Epidermal melanocyte (primary cell): ENCODE results near the gene ANXA2R.
"Not testable (repeated sequence)": the region's sequence is repeated elsewhere in the genome, so short reads cannot be mapped to it uniquely, and the experiment has no call there.

Experiments used
- DNase-seq: peaks from one replicate; pipeline ENCODE4 v3.0.0; 2011; ENCODE audit warnings: low spot score; ENCODE audit not compliant: insufficient read length

ANXA2R gene

GRCh38 chr5:43036409-43036808 is 3.7 kb downstream of the ANXA2R start:
- no peak for DNase-seq

- no peak for DNase-seq
These were observed 5.5 kb downstream of the ANXA2R start for GRCh38 chr5:43034591-43034968.

GRCh38 chr5:43033841-43034590 is 6.1 kb downstream of the ANXA2R start:
- DNase-seq: no peak

- DNase-seq: no peak
These were observed 12.9 kb downstream of the ANXA2R start for GRCh38 chr5:43027054-43027785.

GRCh38 chr5:43025184-43025950 is 14.8 kb downstream of the ANXA2R start:
- DNase-seq: not testable (repeated sequence)

GRCh38 chr5:43024217-43024616 is 15.9 kb downstream of the ANXA2R start:
- no peak for DNase-seq

- DNase-seq: no peak
These were observed 19.0 kb downstream of the ANXA2R start for GRCh38 chr5:43021151-43021550.

GRCh38 chr5:43020399-43020746 is 19.7 kb downstream of the ANXA2R start:
- no peak for DNase-seq

- DNase-seq: no peak
These were observed 20.3 kb downstream of the ANXA2R start for GRCh38 chr5:43019614-43020398.

- no peak for DNase-seq
These were observed 20.9 kb downstream of the ANXA2R start for GRCh38 chr5:43019291-43019613.

- DNase-seq: no peak
These were observed 22.7 kb downstream of the ANXA2R start for GRCh38 chr5:43017428-43017815.

- no peak for DNase-seq
These were observed 23.8 kb downstream of the ANXA2R start for GRCh38 chr5:43016217-43016779.

- no peak for DNase-seq
These were observed 25.6 kb downstream of the ANXA2R start for GRCh38 chr5:43014522-43014921.

- DNase-seq: no peak
These were observed 29.2 kb downstream of the ANXA2R start for GRCh38 chr5:43010935-43011315.

GRCh38 chr5:43008363-43009153 is 31.6 kb downstream of the ANXA2R start:
- DNase-seq: peak; percentile 43

- peak; percentile 44 for DNase-seq
These were observed 32.2 kb downstream of the ANXA2R start for GRCh38 chr5:43007911-43008362.

GRCh38 chr5:43007246-43007910 is 32.7 kb downstream of the ANXA2R start:
- DNase-seq: peak; percentile 66

- no peak for DNase-seq
These were observed 33.5 kb downstream of the ANXA2R start for GRCh38 chr5:43006424-43007202.

- no peak for DNase-seq
These were observed 35.1 kb downstream of the ANXA2R start for GRCh38 chr5:43005031-43005430.
